ENCODE results near the gene SLBP.

DNA sequence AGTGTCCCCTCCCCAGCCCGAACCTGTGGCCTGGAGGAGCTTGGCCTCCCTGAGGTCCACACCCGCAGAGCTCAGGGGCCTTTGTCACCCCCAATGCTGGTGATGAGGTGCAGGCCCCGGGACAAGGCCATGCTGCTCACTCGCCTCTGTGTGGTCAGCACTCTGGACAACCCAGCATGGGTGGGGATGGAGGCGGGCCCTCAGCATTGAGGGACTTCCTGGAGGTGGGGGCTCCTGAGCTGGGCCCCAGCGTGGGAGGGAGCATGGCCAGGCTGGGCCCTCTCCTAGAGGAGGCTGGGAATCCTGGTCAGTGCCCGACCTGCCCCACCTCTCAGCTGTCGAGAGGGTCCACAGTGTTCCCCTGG, 39.8 kb upstream of the SLBP start:
- TF ChIP-seq, protein P1, sequence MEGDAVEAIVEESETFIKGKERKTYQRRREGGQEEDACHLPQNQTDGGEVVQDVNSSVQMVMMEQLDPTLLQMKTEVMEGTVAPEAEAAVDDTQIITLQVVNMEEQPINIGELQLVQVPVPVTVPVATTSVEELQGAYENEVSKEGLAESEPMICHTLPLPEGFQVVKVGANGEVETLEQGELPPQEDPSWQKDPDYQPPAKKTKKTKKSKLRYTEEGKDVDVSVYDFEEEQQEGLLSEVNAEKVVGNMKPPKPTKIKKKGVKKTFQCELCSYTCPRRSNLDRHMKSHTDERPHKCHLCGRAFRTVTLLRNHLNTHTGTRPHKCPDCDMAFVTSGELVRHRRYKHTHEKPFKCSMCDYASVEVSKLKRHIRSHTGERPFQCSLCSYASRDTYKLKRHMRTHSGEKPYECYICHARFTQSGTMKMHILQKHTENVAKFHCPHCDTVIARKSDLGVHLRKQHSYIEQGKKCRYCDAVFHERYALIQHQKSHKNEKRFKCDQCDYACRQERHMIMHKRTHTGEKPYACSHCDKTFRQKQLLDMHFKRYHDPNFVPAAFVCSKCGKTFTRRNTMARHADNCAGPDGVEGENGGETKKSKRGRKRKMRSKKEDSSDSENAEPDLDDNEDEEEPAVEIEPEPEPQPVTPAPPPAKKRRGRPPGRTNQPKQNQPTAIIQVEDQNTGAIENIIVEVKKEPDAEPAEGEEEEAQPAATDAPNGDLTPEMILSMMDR (IDR thresholded peaks at IDR 0.05; ENCODE audit: low read depth, low read length), result no peak
- no peak for TF ChIP-seq EZH2phosphoT487 (IDR thresholded peaks at IDR 0.05; ENCODE audit: low read depth)

Data from OCI-LY3 (cell line).